HG03175 (cell line): ENCODE results near the gene CCDC88B.

ENCODE experiments used
- ATAC-seq: cut with Tn5 transposase; IDR thresholded peaks from one replicate; pipeline ENCODE4 v1.9.1; 2021; ENCODE audit warnings: mild to moderate bottlenecking, moderate library complexity; ENCODE audit not compliant: unreplicated experiment

The CCDC88B gene

GRCh38 chr11:64339754-64340408 is at the start of gene CCDC88B:
Gene CCDC88B (plus strand): TSS chr11:64340204. CDS start chr11:64340267, 63 bp downstream.
- peak; percentile 56 for ATAC-seq

DNA sequence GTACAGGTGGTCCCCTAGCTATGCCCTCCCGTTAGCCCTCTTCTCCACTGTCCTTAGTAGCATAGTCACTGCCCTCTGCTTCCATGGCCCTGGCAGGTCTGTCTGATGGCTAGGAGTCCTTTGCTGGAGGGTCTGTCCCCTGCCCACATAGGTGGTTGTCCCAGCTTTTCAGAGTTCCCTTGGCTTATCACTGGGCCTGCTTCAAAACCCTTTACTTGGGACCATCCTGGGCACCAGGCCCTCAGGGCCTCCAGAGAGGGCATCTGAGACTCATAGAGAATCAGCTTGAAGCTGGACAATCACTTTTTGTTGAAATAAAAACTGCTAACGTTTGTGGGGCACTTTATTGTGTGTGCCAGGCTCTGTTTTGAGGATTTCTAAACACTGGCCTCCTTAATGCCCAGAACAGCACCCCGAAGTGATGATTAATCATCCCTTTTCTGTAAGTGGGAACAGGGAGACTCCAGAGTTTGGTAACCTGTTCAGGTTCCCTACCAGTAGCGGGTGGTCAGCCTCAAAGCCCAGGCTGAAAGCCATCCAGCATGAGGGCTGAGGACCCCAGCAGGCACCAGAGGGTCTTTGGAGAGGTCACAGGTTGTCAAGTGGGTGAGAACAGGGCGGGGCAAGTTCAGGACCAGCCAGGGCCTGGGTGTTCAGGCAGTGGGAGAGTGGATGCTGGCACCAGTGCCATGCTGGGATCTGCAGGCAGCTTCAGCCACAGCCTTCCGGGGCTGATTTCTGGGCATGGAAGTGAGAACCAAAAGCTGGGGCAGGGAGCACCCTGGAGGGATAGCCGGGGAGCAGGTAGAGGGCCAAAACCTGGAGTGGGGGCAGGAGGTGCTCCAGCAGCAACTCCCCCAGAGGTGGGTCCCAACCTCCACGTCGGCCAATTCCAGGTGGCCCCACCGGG is 49.4 kb upstream of the CCDC88B start:
- ATAC-seq = no peak

DNA sequence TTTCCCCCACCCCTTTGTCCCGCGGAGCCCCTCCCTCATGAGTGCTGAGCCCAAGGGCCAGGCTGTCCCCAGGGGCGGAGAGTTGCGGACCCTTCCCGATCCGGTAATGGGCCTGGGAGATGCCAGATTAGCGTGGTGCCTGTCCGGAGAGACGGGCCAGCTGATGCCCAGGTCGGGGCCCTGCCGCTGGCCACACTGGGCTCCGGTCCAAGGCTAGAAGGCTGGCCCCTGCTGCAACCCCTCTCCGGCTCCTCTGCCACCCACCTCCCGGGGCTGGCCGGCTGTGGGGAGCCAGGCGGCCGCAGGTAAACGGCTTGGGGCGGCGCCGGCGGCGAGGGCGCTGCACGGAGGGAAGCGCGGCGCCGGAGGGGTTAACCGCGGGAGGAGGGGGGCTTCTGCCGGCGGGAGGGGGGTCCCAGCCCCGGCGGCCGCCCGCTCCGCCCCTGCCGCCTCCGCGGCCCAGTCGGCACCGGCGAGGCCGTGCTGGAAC is 48.7 kb upstream of the CCDC88B start, which contains the start of gene KCNK4:
Gene KCNK4 (plus strand): TSS at position 41 of the 490 bp plus-strand sequence. CDS start 1,717 bp downstream, outside the sequence.
- no peak for ATAC-seq

- ATAC-seq = no peak
Observed at GRCh38 chr11:64291752-64292459, 48.1 kb upstream of the CCDC88B start.

- ATAC-seq = no peak
Observed at GRCh38 chr11:64292460-64293254, 47.3 kb upstream of the CCDC88B start.

DNA sequence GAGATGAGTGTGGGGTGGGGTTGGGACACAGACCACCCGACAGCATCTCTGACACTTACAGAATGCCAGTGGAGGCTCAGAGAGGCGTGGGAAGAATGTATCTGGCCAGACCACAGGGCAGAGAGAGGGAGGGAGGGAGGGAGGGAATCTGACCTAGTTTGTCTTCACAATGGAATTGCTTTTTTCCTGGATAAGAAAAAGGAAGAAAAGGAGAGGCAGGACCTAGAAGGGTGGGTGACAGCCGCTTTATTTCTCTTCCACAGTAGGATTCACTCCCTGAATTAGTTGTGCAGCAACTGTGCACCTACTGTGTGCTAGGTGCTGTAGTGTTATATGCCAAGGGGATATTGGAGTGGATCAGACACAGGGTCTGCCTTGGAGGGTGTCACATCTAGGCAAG is 45.2 kb upstream of the CCDC88B start:
- no peak for ATAC-seq

DNA sequence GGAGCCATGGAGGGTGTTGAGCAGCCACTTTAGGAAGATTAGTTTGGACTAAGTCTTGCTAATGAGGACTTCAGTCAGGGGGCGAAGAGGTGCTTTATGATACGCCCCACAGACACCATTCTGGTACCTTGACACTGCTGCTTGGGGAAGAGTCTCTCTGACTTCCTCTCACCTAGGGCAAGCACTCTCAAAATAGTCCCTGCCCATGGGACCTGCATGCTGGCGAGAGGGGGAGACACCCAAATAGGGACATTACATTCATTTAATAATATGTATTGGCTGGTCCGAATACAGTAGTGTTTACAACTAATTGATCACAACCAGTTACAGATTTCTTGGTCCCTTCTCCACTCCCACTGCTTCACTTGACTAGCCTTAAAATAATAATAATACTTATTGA is 44.2 kb upstream of the CCDC88B start:
- no peak for ATAC-seq

DNA sequence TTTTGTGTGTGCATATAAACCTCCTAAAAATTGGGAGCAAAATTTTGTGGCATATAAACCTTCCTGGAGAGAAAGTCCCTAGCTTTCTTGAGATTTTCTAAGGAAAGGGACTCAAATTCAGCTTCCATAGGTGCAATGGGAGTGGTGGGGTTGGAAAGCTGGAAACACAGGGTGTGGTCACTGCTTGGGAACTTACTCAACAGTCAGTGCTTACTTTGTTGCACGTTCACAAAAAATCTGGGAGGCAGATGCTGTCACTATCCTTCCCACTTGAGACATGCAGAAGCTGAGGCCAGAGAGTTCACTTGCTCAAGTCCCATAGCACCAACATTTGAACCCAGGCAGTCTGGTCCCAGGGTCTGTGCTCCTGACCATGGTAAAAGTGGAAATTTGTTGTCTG is 43.8 kb upstream of the CCDC88B start:
- no peak for ATAC-seq

- no peak for ATAC-seq
Observed at GRCh38 chr11:64296830-64297698, 42.9 kb upstream of the CCDC88B start.

GRCh38 chr11:64297699-64298358 is 42.2 kb upstream of the CCDC88B start:
- ATAC-seq = no peak

GRCh38 chr11:64298966-64299846 is 40.8 kb upstream of the CCDC88B start:
- no peak for ATAC-seq

DNA sequence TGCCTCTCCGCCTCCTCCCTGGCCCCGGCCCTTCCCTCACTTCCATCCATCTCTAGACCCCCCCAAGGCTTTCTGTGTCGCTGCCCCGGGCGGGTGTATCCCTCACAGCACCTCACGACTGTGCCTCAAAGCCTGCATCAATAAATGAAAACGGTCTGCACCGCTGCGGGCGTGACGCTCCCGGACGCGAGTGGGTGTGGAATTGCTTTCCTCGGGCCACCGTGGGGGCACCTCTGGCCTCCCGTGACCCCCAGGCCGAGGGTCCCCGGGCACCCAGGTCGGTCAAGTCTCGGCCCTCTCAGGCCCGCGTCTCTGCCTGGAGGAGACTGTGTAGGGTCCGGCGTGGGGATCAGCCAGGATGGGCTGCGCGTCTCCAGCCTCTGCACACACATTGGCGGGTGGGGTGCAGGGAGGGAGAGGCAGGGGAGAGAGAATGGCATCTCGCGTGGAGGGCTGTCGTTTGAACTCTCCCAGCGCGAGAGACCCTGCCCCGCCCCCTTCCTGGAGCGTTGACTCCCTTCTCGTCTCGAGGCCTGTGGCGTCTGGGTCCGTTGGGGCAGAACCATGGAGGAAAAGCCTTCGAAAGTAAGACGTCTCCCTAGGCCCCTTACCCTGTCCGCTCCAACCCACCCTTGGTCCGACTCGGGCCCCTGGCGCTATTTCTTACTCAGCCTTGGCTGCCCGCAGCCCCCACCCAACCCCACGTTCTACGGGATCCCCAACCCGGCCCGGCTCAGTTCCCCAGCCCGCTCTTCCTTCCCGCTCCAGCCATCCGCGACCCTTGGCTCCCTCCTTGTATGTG is 40.0 kb upstream of the CCDC88B start, which contains the start of gene CATSPERZ:
Gene CATSPERZ (plus strand): TSS at position 512 of the 802 bp plus-strand sequence. CDS start 53 bp downstream, at position 565.
- ATAC-seq = no peak

DNA sequence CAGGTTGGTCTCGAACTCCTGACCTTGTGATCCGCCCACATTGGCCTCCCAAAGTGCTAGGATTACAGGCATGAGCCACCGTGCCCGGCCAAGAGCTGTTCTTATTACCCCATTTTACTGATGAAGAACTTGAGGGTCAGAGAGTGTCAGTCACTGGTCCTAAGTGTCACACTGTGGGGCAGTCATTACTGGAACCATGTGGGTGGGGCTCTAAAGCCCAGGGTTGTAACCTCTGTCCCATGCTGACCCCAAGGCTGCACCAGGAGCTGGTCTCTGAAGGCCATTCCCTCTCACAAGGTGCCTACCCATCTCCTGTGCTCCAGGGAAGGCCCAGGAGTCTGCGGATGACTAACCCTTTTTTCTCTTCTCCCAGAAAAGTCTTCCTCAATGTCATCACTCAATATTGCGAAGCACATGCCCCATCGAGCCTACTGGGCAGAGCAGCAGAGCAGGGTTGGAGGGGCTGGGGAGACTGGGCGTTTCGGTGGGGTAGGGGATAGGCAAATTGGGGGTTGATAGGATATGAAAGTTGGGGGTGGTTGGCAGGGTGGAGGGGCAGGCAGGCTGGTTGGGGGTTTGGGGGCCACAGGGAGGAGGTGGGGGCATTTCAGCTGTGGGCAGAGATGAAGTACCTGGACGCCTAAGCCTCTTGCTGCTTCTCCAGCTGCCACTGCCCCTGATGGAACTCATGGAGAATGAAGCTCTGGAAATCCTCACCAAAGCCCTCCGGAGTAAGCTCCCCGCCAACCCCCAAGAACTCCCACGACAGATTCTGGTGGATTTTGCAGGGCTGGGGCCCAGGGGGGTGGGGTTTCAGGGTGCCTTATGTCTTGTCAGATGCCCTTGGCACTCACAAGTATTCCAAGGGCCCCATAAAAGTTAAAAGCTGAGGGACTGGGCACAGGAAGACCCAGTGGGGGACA is 36.6 kb upstream of the CCDC88B start:
- no peak for ATAC-seq

GRCh38 chr11:64304032-64304315 is 36.0 kb upstream of the CCDC88B start:
- ATAC-seq = no peak

GRCh38 chr11:64304316-64305072 is 35.5 kb upstream of the CCDC88B start:
- peak; percentile 35 for ATAC-seq
